GM10266 (cell line): ENCODE data around the gene FUOM.

Experiments used
- DNase-seq: peaks from one replicate; pipeline ENCODE4 v3.0.0; 2012; ENCODE audit errors: extremely low spot score
- CTCF ChIP-seq: IDR thresholded peaks from 2 replicates; pipeline ENCODE4 v1.5.1; 2012; ENCODE audit warnings: mild to moderate bottlenecking, low read depth; ENCODE audit not compliant: control insufficient read depth, insufficient read depth; ENCODE audit errors: missing control alignments

The FUOM gene

GRCh38 chr10:133316266-133316665 is 41.6 kb downstream of the FUOM start:
- no peak for DNase-seq
- no peak for TF ChIP-seq CTCF

DNA sequence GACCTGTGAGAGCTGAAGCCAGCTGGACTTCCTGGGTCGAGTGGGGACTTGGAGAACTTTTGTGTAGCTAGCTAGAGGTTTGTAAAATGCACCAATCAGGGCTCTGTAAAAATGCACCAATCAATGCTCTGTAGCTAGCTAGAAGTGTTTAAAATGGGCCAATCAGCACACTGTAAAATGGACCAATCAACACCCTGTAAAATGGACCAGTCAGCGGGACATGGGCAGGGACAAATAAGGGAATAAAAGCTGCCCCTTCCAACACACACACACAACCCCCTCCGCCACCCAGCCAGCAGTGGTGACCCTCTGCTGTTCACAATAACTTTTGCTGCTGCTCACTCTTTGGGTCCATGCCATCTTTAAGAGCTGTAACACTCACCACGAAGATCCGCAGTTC is 42.0 kb downstream of the FUOM start:
- no peak for TF ChIP-seq CTCF

DNA sequence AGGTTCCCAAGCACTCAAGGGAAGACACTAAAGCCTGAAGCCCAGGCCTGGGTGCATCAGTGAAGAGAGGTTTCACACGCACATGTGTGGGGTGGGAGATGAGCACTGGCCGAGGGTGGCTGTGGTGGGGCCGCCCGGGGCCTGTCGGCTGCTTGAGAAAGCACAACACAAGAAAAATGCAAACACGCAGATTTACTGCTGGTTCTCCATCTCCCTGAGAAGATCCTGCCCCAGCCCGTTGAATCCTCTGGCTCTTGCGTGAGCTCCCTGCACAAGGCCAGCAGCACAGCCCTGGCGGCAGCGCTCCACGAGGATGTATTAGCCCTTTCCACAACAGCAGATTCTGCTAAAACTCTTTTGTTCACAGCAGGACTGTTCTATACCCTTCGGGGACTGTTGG is 42.9 kb downstream of the FUOM start:
- no peak for DNase-seq
- TF ChIP-seq CTCF: no peak

More for the DNA sequence above, 42.0 kb downstream of the FUOM start:
- DNase-seq: no peak

DNA sequence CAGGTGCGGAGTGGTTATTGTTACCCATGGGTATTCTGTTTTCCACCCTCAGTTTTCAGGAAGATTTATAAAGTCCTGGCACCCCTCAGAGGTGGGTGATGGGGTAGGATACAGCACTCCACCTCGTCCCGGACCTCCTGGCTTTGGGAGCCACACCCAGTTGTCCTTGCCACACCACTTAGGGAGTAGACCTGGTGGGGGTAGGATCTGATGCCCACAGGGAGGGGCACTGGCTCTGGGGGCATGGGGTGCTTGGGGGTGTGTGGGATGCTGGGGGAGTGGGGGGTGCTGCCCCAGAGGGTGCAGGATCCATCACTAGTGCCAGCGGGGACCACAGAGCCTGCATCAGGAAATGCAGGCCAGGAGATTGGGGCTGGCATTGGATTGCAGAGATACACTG is 44.6 kb downstream of the FUOM start:
- no peak for DNase-seq
- no peak for TF ChIP-seq CTCF

DNA sequence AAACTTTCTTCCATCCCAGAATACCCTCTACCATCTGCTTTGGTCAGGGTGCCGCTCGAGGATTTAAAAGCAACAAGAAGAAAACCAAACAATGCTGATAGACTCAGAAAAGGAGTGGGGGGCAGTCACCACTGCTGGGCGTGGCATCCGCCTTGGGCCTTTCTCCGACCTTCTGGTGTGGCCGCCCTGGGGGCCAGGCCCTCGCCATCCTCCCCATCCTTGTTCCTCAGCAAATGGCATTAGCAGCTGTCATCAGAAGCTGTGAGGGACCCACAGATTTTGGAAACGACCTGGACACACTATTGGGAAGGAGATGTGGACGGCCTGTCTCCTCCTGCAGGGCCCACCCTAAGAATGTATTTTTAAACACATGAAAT is 45.1 kb downstream of the FUOM start:
- no peak for DNase-seq
- no peak for TF ChIP-seq CTCF

- TF ChIP-seq CTCF: no peak
Observed at GRCh38 chr10:133312016-133312768, 45.6 kb downstream of the FUOM start.

GRCh38 chr10:133311570-133311969 is 46.2 kb downstream of the FUOM start:
- no peak for DNase-seq
- no peak for TF ChIP-seq CTCF

More at GRCh38 chr10:133312016-133312768, 45.6 kb downstream of the FUOM start:
- DNase-seq: no peak
